DND-41 (cell line): Measurements from ENCODE around the gene DCAF8L2.

Experiments
- ATAC-seq: fragments of 200-7000 bp; cut with Tn5 transposase; 3 replicates; pipeline ENCODE4 v1.9.1; 2021; ENCODE audit warnings: low read depth; ENCODE audit not compliant: insufficient read depth
- DNase-seq: peaks from one replicate; pipeline ENCODE4 v3.0.0-alpha.2; 2020
- H2AFZ ChIP-seq: 2 replicates; pipeline ENCODE4 v1.6.0; 2012; ENCODE audit warnings: low read depth, low read length
- H3K27ac ChIP-seq: 2 replicates; pipeline ENCODE4 v1.5.1; 2012; ENCODE audit warnings: low read length, inconsistent platforms
- H3K27me3 ChIP-seq: fragments of 200-600 bp; sonication (generic); 2 replicates; pipeline ENCODE4 v1.6.0; 2012; ENCODE audit warnings: low read length, mild to moderate bottlenecking, inconsistent platforms; ENCODE audit not compliant: insufficient read depth, poor library complexity
- H3K36me3 ChIP-seq: 2 replicates; pipeline ENCODE4 v1.5.1; 2012; ENCODE audit warnings: low read length, inconsistent platforms; ENCODE audit not compliant: insufficient read depth
- H3K4me1 ChIP-seq: 2 replicates; pipeline ENCODE4 v1.5.1; 2012; ENCODE audit warnings: mild to moderate bottlenecking, low read length; ENCODE audit not compliant: insufficient read depth
- H3K4me2 ChIP-seq: 2 replicates; pipeline ENCODE4 v1.6.0; 2012; ENCODE audit warnings: mild to moderate bottlenecking, moderate library complexity, low read length, inconsistent platforms; ENCODE audit not compliant: insufficient read depth
- H3K4me3 ChIP-seq, 2 experiments: fragments of 200-600 bp in 1 of 2; shearing (Covaris generic) in 1 of 2; 2 replicates each; pipeline ENCODE4 v1.5.1; 2012 to 2016; ENCODE audit warnings: inconsistent platforms in 2 of 2, low read length in 2 of 2, mild to moderate bottlenecking in 2 of 2, low read depth in 1 of 2, moderate library complexity in 1 of 2
- H3K79me2 ChIP-seq: 2 replicates; pipeline ENCODE4 v1.6.0; 2012; ENCODE audit warnings: low read length, inconsistent platforms; ENCODE audit not compliant: insufficient read depth
- H3K9ac ChIP-seq: 2 replicates; pipeline ENCODE4 v1.6.0; 2012; ENCODE audit warnings: low read depth, mild to moderate bottlenecking, inconsistent platforms, low read length, moderate library complexity
- H3K9me3 ChIP-seq: 2 replicates; pipeline ENCODE4 v1.5.1; 2012; ENCODE audit warnings: low read length, moderate library complexity, mild to moderate bottlenecking, inconsistent platforms; ENCODE audit not compliant: insufficient read depth, severe bottlenecking
- H4K20me1 ChIP-seq: 2 replicates; pipeline ENCODE4 v1.6.0; 2012; ENCODE audit warnings: low read length; ENCODE audit not compliant: insufficient read depth
- EZH2 ChIP-seq: IDR thresholded peaks from 3 replicates; pipeline ENCODE4 v1.6.1; 2012; ENCODE audit warnings: borderline replicate concordance, low read depth, mild to moderate bottlenecking, moderate library complexity, low read length, inconsistent platforms; ENCODE audit not compliant: severe bottlenecking
- TF ChIP-seq, protein P1 (sequence below): IDR thresholded peaks from 2 replicates; pipeline ENCODE4 v1.5.1; 2012; ENCODE audit warnings: borderline replicate concordance, low read length, moderate library complexity, mild to moderate bottlenecking; ENCODE audit not compliant: poor library complexity, severe bottlenecking; ENCODE audit errors: extremely low read depth

Gene DCAF8L2

DNA sequence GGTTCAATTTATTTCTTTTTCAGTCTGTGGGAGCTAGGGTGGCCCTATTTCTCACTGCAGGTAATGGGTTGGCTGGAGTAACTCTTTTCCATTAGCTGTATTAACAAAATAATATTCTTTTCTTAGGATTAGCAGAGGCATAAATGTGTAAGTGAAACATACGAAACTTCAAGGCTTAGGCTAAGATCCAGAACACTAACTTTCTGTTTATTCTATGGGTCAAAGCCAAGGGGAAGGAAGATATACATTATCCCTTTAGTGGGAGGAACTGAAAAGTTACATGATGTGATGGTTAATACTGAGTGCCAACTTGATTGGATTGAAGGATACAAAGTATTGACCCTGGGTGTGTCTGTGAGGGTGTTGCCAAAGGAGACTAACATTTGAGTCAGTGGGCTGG, 66.4 kb downstream of the DCAF8L2 start:
- TF ChIP-seq EZH2: no peak
- TF ChIP-seq, protein P1, sequence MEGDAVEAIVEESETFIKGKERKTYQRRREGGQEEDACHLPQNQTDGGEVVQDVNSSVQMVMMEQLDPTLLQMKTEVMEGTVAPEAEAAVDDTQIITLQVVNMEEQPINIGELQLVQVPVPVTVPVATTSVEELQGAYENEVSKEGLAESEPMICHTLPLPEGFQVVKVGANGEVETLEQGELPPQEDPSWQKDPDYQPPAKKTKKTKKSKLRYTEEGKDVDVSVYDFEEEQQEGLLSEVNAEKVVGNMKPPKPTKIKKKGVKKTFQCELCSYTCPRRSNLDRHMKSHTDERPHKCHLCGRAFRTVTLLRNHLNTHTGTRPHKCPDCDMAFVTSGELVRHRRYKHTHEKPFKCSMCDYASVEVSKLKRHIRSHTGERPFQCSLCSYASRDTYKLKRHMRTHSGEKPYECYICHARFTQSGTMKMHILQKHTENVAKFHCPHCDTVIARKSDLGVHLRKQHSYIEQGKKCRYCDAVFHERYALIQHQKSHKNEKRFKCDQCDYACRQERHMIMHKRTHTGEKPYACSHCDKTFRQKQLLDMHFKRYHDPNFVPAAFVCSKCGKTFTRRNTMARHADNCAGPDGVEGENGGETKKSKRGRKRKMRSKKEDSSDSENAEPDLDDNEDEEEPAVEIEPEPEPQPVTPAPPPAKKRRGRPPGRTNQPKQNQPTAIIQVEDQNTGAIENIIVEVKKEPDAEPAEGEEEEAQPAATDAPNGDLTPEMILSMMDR: no peak
- Histone ChIP-seq H3K36me3 (no peaks in the 10 kb centered on the region), H3K27ac (no peak overlapping the region), H3K9ac (no peak overlapping the region), H3K79me2 (no peaks in the 10 kb centered on the region), H3K4me3 (no peak overlapping the region), H3K9me3 (no peaks in the 10 kb centered on the region), H4K20me1 (no peaks in the 10 kb centered on the region), H3K4me1 (peaks cover 8% of the 10 kb centered on the region), H3K4me2 (no peak overlapping the region), H2AFZ (no peak overlapping the region), H3K27me3 (no peaks in the 10 kb centered on the region)
- no peak for ATAC-seq
- DNase-seq: no peak

GRCh38 chrX:27660878-27661277, 70.7 kb downstream of the DCAF8L2 start:
- Histone ChIP-seq H3K9ac (no peak overlapping the region), H3K79me2 (no peaks in the 10 kb centered on the region), H3K27ac (peak overlapping the region; percentile 42; the same call in 1 of the 2 replicates), H3K4me1 (peaks cover 15% of the 10 kb centered on the region), H3K9me3 (no peaks in the 10 kb centered on the region), H2AFZ (peak overlapping the region; percentile 65), H3K4me2 (no peak overlapping the region; the same call in 1 of the 2 replicates), H4K20me1 (no peaks in the 10 kb centered on the region), H3K27me3 (no peaks in the 10 kb centered on the region), H3K36me3 (no peaks in the 10 kb centered on the region), H3K4me3 (no peak overlapping the region)
- no peak for DNase-seq
- ATAC-seq: no peak
- TF ChIP-seq, protein P1: no peak
- no peak for TF ChIP-seq EZH2

- Histone ChIP-seq H3K79me2 (no peaks in the 10 kb centered on the region), H3K27me3 (no peaks in the 10 kb centered on the region), H3K4me1 (no peaks in the 10 kb centered on the region), H2AFZ (no peak overlapping the region), H3K36me3 (no peaks in the 10 kb centered on the region), H3K9me3 (no peaks in the 10 kb centered on the region), H4K20me1 (no peaks in the 10 kb centered on the region), H3K27ac (no peak overlapping the region), H3K4me2 (no peak overlapping the region), H3K4me3 (no peak overlapping the region), H3K9ac (no peak overlapping the region)
- TF ChIP-seq EZH2: no peak
- TF ChIP-seq, protein P1: no peak
- DNase-seq: no peak
- no peak for ATAC-seq
These were observed 81.1 kb downstream of the DCAF8L2 start for GRCh38 chrX:27671234-27671633.

- TF ChIP-seq, protein P1: no peak
- Histone ChIP-seq H3K4me3 (no peak overlapping the region), H3K27me3 (no peaks in the 10 kb centered on the region), H4K20me1 (no peaks in the 10 kb centered on the region), H3K9ac (no peak overlapping the region), H2AFZ (no peak overlapping the region), H3K4me1 (no peaks in the 10 kb centered on the region), H3K36me3 (no peaks in the 10 kb centered on the region), H3K4me2 (no peak overlapping the region), H3K79me2 (no peaks in the 10 kb centered on the region), H3K27ac (no peak overlapping the region), H3K9me3 (no peaks in the 10 kb centered on the region)
- DNase-seq (no peak), ATAC-seq (no peak)
These were observed 84.3 kb downstream of the DCAF8L2 start for GRCh38 chrX:27674491-27674890.
